Bronchial epithelial cell (primary cell): ENCODE data around the gene KLHL22. TPM values are rescaled to one million over a fixed set of nuclear protein-coding genes. Genes with fewer than 3 reads are reported as not detected.

Source experiments
- DNase-seq: peaks from one replicate; pipeline ENCODE4 v3.0.0-alpha.2; 2010; ENCODE audit warnings: low read depth
- FAIRE-seq: peaks from 2 replicates; lab custom pipeline; 2011; peaks lifted over from hg19 to GRCh38; lab: Jason Lieb, UNC
- H3K27me3 ChIP-seq: 2 replicates; pipeline ENCODE4 v1.5.1; 2011; ENCODE audit warnings: low read length; ENCODE audit not compliant: control insufficient read depth, insufficient read depth
- H3K36me3 ChIP-seq: 2 replicates; pipeline ENCODE4 v1.5.1; 2011; ENCODE audit warnings: low read length; ENCODE audit not compliant: control insufficient read depth, insufficient read depth
- H3K4me3 ChIP-seq: 2 replicates; pipeline ENCODE4 v1.5.1; 2011; ENCODE audit warnings: mild to moderate bottlenecking, low read depth, low read length, control low read depth
- CTCF ChIP-seq: IDR thresholded peaks from 2 replicates; pipeline ENCODE4 v1.5.1; 2011; ENCODE audit warnings: mild to moderate bottlenecking, moderate library complexity, low read length, control low read depth, inconsistent platforms; ENCODE audit not compliant: insufficient read depth, severe bottlenecking
- total RNA-seq: library from RNA; depleted of rRNA; stranded (reverse); fragments of >200 nt; gene quantifications from 2 replicates; pipeline ENCODE4 v1.2.1, GENCODE V29; 2014

The KLHL22 gene
- total RNA-seq, 1 donor from 2014 or later = 17.1 TPM

- H3K36me3 ChIP-seq = peaks cover 23% of the 10 kb centered on the region
Measured at GRCh38 chr22:20537325-20537756, 41.7 kb upstream of the KLHL22 start.

GRCh38 chr22:20536590-20537324, 41.2 kb upstream of the KLHL22 start:
- no peak for TF ChIP-seq CTCF
- FAIRE-seq = no peak
- H3K4me3 ChIP-seq = no peak overlapping the region
- peaks cover 22% of the 10 kb centered on the region for H3K36me3 ChIP-seq
- H3K27me3 ChIP-seq = no peaks in the 10 kb centered on the region
- DNase-seq = no peak

More at GRCh38 chr22:20537325-20537756, 41.7 kb upstream of the KLHL22 start:
- no peak for TF ChIP-seq CTCF
- Histone ChIP-seq H3K4me3 (no peak overlapping the region), H3K27me3 (no peaks in the 10 kb centered on the region)
- peak; percentile 58 for FAIRE-seq
- DNase-seq = no peak

GRCh38 chr22:20533879-20534265, 38.3 kb upstream of the KLHL22 start:
- TF ChIP-seq CTCF = no peak
- peaks cover 23% of the 10 kb centered on the region for H3K36me3 ChIP-seq
- no peaks in the 10 kb centered on the region for H3K27me3 ChIP-seq
- no peak for FAIRE-seq
- no peak for DNase-seq
- H3K4me3 ChIP-seq = no peak overlapping the region

- no peaks in the 10 kb centered on the region for H3K27me3 ChIP-seq
- H3K36me3 ChIP-seq = peaks cover 28% of the 10 kb centered on the region
- peak; percentile 76 for FAIRE-seq
- H3K4me3 ChIP-seq = no peak overlapping the region
- TF ChIP-seq CTCF = no peak
- peak; percentile 31 for DNase-seq
Measured at GRCh38 chr22:20533095-20533878, 37.7 kb upstream of the KLHL22 start.

- Histone ChIP-seq H3K36me3 (peaks cover 24% of the 10 kb centered on the region), H3K4me3 (no peak overlapping the region), H3K27me3 (no peaks in the 10 kb centered on the region)
- no peak for DNase-seq
- no peak for TF ChIP-seq CTCF
- no peak for FAIRE-seq
Measured at GRCh38 chr22:20532256-20532993, 36.8 kb upstream of the KLHL22 start.
